HG02938 (cell line): ENCODE measurements around the gene GEN1.

Experiments
- ATAC-seq: cut with Tn5 transposase; IDR thresholded peaks from one replicate; pipeline ENCODE4 v1.9.1; 2021; ENCODE audit warnings: mild to moderate bottlenecking, moderate library complexity; ENCODE audit not compliant: unreplicated experiment

Gene GEN1

DNA sequence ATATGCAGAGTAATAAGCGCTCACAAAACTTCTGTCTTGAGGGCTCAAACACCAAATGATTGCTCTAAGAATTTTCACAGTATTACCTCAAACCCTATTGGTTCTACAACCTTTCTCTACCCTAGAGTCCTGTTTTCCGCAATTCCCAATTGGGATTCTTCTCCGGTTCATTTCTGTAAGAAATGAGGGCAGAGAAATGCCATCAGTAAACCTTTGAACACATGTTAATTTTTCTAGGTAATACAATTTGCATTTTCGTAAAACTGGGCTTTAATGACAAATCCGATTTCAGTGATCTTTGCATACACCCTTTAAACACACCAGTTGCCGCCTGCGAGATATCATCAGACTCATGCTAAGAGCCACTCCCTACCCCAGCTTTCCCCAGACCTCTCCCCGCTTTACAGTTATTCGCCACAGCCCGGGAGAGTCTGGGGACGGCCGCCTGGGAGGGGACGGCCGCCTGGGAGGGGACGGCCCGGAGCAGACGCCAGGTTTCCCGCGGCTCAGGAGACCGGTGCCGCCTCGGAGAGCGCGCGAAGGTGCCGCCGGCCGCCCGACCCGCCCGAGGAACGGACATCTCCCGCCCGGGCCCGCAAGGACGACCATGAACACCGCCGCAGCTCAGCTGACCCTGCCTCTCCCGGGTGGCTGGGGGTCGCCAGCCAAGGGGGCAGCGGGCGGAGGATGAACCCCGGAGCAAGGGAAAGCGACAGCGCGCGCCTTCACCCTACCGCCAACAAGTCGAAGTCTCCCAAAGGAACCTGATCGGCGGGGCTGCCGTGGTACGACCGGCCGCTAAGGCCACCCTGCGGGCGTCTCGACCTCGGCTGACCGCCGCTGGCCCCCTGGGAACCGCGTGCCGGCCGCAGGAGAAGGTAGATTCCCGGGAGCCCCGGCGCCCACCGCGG is 791 bp upstream of the GEN1 start:
- ATAC-seq, result peak; percentile 29

DNA sequence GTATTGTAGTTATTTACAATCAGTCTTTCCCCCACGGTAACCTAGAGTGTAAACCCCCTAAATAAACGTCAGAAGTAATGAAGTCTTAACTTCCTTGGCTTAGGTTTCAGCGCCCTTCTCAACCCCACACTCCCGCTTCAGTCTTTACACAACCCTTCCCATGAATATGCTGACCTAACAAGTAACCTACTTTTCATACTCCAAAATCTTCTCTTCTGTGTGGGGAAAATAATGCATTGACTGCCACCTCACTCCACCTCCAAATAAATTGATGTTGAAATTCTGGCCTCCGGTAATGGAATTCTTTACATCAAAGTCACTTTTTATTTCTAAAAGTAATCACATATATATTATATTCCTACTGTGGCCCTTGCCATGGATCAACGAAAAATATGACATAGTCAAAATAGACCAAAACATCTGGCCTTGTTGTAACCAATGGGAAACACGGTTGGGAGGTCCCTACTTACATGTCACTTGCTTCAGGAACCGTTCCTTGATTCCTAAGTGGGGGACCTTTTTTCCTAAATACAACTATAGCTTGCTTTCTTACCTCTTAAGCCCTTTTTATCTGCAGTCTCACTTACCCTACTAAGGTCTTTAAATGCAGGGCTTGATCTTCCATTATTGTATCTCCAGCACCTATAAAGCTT is 961 bp downstream of the GEN1 start:
- no peak for ATAC-seq

- no peak for ATAC-seq
Observed at GRCh38 chr2:17756668-17757067, 2.7 kb downstream of the GEN1 start.

GRCh38 chr2:17757321-17757720 is 3.4 kb downstream of the GEN1 start:
- no peak for ATAC-seq

GRCh38 chr2:17758118-17758517 is 4.2 kb downstream of the GEN1 start:
- ATAC-seq, result no peak

GRCh38 chr2:17759805-17760204 is 5.9 kb downstream of the GEN1 start:
- no peak for ATAC-seq

DNA sequence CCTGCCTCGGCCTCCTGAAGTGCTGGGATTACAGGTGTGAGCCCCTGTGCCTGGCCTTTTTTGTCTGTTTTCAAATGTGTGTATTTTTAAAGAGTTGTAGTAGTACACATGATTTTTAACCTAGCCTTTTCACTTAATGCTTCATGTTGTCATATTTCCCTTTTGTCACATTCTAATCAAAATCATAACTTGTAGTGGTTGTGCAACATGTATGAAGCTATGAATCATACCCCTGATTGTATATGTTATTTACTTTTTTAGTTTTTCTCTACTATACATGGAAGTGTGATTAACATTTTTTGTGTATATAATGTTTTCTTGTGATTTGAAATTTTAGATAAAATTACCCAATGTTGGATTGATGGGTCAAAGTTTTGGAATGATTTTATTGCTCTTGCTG is 8.5 kb downstream of the GEN1 start:
- no peak for ATAC-seq

GRCh38 chr2:17763641-17764333 is 9.8 kb downstream of the GEN1 start:
- ATAC-seq, result no peak

- ATAC-seq, result no peak
Observed at GRCh38 chr2:17765398-17765797, 11.5 kb downstream of the GEN1 start.

GRCh38 chr2:17768894-17769293 is 15.0 kb downstream of the GEN1 start:
- no peak for ATAC-seq

GRCh38 chr2:17771956-17772355 is 18.0 kb downstream of the GEN1 start:
- no peak for ATAC-seq

DNA sequence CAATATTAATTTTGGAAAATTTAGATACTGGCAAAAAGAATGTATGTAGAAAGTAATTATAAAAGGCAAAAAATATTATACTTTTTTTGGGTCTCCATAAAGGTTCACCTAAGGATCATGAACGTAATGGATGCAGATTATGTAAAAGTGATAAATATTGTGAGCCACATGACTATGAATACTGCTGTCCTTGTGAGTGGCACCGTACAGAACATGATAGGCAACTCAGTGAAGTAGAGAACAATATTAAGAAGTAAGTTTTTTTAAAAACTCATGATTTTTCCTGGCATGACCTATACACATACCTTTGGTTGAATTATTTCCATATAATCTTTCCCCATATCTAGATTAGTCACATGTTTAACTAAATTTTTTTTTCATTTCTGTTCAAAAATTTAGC is 18.6 kb downstream of the GEN1 start:
- ATAC-seq, result no peak

DNA sequence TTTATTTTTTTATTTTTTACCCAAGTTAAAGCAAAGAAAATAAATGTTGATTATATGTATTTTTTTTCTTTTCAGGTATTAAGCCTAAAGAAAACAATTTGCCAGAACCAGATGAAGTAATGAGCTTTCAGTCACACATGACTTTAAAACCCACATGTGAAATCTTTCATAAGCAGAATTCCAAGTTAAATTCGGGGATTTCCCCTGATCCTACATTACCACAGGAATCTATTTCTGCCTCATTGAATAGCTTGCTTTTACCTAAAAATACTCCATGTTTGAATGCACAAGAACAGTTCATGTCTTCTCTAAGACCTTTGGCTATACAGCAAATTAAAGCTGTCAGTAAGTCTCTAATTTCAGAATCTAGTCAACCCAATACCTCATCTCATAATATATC is 26.6 kb downstream of the GEN1 start:
- ATAC-seq, result no peak

GRCh38 chr2:17781482-17781881 is 27.5 kb downstream of the GEN1 start:
- ATAC-seq, result no peak

GRCh38 chr2:17786727-17787126 is 32.8 kb downstream of the GEN1 start:
- ATAC-seq, result no peak

GRCh38 chr2:17788773-17789172 is 34.8 kb downstream of the GEN1 start:
- ATAC-seq, result no peak

DNA sequence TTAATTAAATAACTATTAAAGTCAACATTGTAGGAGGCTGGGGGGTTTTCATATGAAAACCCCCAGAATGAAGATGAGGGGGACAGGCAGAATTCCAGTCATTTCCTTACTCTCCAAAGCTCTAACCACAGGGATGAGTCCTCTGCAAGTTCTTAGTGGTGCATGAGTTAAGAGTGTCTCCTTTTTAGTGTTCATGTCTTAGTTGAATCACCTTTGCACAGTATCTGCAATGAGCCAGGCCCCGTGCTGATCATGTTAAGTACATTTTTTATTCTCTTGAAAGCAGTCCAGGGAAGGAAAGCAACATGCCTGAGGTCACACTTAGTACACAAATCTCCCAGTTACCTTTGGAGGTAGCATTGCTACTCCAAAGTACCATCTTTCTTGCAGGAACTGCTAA is 36.6 kb downstream of the GEN1 start:
- ATAC-seq, result no peak

GRCh38 chr2:17791121-17791816 is 37.3 kb downstream of the GEN1 start:
- no peak for ATAC-seq

DNA sequence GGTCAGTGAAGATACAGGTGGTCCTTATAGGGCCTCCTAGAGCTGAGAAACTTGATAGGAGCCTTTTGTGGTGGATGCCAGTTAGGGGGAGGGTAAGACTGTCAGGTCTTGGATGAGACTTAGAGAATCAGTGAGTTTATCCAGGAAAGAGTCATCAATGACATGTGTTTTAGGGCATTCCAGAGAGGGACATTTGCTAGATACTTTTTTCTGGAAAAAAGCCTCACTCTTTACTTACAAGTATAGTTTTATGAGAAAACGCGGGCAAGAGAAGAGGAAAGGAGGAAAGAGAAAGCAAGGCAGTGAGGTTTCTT is 37.8 kb downstream of the GEN1 start:
- no peak for ATAC-seq

GRCh38 chr2:17792515-17792914 is 38.6 kb downstream of the GEN1 start:
- no peak for ATAC-seq

DNA sequence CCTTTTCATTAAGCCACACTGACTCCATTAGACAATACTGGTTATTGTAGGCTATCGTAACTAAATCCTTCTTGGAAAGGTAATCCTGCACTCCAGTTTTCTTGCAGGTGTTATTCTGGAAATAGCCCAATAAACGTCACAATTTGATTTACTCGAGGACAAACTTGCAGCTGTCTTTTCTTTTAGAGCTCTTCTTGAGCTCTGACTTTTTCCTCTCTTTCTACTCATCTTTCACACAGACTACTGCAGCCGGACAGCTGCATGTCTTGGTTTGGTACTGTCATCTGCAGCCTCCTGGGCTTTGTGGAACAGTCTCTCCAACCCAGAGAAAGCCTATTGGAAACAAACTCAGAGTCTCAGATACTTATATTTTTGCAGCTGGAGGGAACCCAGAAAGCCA is 39.4 kb downstream of the GEN1 start:
- ATAC-seq, result no peak
